ENCODE data around the gene SEC14L3.

Gene SEC14L3

DNA sequence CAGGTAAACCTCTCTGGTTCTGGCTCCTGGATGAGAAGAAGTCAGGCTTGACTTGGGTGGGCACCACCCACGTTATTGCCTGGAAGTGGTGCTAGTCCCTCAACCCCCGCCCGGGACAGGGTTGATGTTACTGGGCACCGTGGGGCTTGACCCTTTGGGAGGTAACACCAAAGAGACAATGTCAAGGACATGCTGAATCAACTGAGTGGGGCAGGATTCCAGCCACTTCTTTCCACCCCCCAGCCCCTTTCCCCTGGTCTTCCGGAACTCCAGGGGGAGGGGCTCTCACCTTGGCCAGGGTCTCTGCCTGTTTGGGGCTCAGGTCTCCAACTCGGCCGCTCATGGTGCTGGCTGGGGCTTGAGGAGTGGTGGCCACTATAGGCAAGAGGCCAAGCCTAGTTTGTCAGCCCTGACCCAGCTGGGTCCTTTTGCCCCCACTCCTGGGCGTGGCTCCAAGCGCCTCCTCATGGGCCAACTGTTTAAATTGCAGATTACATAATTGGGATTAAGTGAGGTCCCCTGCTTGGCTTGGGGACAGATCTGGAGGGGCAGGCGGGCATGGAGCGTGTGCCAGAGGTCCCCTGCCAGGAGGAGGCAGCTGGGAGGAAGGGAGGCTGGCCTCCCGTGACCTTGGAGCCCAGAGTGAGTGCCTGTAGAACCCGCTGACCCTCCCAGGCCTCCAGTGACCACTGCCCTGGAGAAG, at the start of gene SEC14L3:
Gene SEC14L3 (minus strand): TSS at position 402 of the 703 bp plus-strand sequence. CDS start 59 bp downstream, at position 343.
- Histone ChIP-seq H3K27me3 (ENCODE audit: insufficient read depth, low read length) (peaks cover 10% of the 10 kb centered on the region), H3K36me3 (ENCODE audit: insufficient read depth, low read length) (no peaks in the 10 kb centered on the region), H2AFZ (ENCODE audit: low read depth, low read length) (no peak within 1 kb of the TSS), H3K4me1 (ENCODE audit: insufficient read depth, low read length) (no peaks in the 10 kb centered on the region), H3K9me3 (ENCODE audit: low read length) (no peaks in the 10 kb centered on the region), H3K4me3 (ENCODE audit: low read length) (no peak within 1 kb of the TSS)

DNA sequence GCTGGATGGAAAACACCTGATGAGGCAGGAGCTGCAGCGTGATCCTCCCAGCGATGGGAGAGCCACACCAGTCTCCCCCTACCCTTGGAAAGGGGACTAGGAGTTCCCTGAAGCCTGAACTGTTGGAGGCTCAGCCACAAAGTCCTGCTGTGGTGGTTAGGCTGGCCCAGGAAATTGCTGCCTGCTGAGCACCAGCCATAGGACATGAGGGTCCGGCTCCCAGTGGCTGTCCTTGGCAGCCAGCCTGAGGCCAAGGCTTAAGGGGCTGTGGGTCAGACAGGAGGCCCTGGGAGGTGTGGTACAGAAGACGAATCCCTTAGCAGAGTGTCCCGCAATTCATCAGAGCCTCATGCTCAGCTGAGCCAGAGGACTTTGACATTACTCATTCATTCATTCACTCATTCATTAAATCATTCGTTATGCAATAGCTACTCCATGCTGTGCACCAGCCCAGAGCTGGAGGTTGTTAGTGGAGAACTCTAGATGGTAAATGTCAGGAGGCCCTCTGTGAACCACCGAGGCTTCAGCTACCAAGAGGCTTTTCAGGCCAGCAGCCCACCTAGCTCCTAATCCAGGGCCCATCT, 48.1 kb upstream of the SEC14L3 start:
- Histone ChIP-seq H3K27me3 (ENCODE audit: insufficient read depth, low read length) (peaks cover 5% of the 10 kb centered on the region), H3K36me3 (ENCODE audit: insufficient read depth, low read length) (no peaks in the 10 kb centered on the region), H3K4me1 (ENCODE audit: insufficient read depth, low read length) (no peaks in the 10 kb centered on the region), H2AFZ (ENCODE audit: low read depth, low read length) (no peak overlapping the region), H3K4me3 (ENCODE audit: low read length) (no peak overlapping the region), H3K9me3 (ENCODE audit: low read length) (no peaks in the 10 kb centered on the region)

DNA sequence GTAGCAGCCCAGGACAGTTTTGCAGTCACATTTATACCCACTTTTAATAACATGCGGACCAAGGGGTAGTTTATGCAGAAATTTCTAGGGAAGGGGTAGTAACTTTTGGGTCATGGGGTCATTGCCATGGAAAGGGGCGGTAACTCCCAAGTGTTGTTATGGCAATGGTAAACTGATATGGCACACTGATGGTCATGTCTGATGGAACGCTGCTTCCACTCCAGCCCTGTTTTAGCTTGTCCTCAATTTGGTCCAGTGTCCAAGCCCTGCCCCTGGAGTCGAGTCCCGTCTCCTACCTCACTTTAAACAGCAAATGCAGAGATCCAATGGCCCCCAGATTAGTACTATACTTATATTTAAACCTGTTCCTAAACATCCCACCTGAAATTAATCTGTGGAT, 44.9 kb upstream of the SEC14L3 start:
- peaks cover 5% of the 10 kb centered on the region for H3K27me3 ChIP-seq (ENCODE audit: insufficient read depth, low read length)
- H3K9me3 ChIP-seq (ENCODE audit: low read length): no peaks in the 10 kb centered on the region
- H2AFZ ChIP-seq (ENCODE audit: low read depth, low read length): no peak overlapping the region
- no peak overlapping the region for H3K4me3 ChIP-seq (ENCODE audit: low read length)
- no peaks in the 10 kb centered on the region for H3K36me3 ChIP-seq (ENCODE audit: insufficient read depth, low read length)
- H3K4me1 ChIP-seq (ENCODE audit: insufficient read depth, low read length): no peaks in the 10 kb centered on the region

DNA sequence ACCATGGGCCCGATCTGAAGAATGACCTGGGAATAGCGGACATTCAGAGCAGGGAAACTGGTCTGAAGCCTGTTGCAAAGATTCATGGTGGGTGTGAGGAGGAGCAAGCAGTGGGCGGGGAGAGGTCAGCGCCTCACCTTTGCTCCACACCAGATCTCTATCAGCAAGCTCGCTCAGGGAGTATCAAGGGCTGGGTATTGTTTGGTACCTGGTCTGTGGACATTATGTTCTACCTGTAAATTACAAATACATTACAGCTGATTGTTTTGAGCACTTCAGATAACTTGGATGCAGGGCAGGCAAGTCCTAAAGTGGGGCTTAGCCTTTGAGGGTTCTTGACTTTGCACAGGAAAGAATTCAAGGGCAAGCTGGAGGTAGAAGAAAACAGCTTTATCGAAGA, 44.5 kb upstream of the SEC14L3 start:
- Histone ChIP-seq H2AFZ (ENCODE audit: low read depth, low read length) (no peak overlapping the region), H3K9me3 (ENCODE audit: low read length) (no peaks in the 10 kb centered on the region), H3K36me3 (ENCODE audit: insufficient read depth, low read length) (no peaks in the 10 kb centered on the region), H3K4me3 (ENCODE audit: low read length) (no peak overlapping the region), H3K27me3 (ENCODE audit: insufficient read depth, low read length) (peaks cover 3% of the 10 kb centered on the region), H3K4me1 (ENCODE audit: insufficient read depth, low read length) (no peaks in the 10 kb centered on the region)

DNA sequence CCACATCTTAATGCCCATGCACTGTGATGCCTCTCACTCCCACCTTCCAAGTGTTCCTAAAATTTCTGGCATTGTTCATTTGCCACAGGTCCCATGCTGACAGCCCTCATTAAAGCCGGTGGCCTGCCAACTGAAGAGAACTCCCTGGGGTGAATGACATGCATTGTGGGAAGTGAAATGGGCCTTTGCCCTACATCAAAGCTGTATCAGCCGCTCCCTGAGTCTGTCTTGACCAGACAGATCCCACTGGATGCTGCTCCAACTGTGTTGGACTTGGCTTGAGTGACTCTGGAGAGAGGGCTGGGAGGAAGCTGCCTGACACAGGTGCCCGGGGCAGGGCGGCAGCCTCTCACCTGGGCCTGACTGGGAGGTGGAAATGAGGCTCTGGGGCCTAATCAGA, 42.4 kb upstream of the SEC14L3 start:
- H2AFZ ChIP-seq (ENCODE audit: low read depth, low read length): no peak overlapping the region
- H3K4me3 ChIP-seq (ENCODE audit: low read length): no peak overlapping the region
- no peaks in the 10 kb centered on the region for H3K36me3 ChIP-seq (ENCODE audit: insufficient read depth, low read length)
- H3K4me1 ChIP-seq (ENCODE audit: insufficient read depth, low read length): no peaks in the 10 kb centered on the region
- no peaks in the 10 kb centered on the region for H3K9me3 ChIP-seq (ENCODE audit: low read length)
- no peaks in the 10 kb centered on the region for H3K27me3 ChIP-seq (ENCODE audit: insufficient read depth, low read length)

DNA sequence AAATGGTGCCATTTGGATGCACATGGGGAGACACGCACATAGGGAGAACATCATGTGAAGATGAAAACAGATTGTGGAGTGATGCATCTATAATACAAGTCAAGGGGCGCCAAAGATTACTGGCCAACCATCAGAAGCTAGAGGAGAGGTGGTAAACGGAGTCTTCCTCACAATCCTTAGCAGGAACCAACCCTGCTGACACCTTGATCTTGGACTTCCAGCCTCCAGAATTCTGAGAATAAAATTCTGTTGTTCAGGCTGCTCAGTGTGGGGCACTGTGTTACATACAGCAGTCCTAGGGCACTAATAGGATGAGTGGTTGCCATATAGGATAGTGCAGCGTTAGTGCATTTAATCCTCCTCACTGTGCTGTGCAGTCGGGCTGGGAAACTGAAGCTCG, 41.6 kb upstream of the SEC14L3 start:
- no peaks in the 10 kb centered on the region for H3K4me1 ChIP-seq (ENCODE audit: insufficient read depth, low read length)
- H3K9me3 ChIP-seq (ENCODE audit: low read length): no peaks in the 10 kb centered on the region
- H2AFZ ChIP-seq (ENCODE audit: low read depth, low read length): no peak overlapping the region
- H3K27me3 ChIP-seq (ENCODE audit: insufficient read depth, low read length): no peaks in the 10 kb centered on the region
- H3K36me3 ChIP-seq (ENCODE audit: insufficient read depth, low read length): no peaks in the 10 kb centered on the region
- H3K4me3 ChIP-seq (ENCODE audit: low read length): no peak overlapping the region

DNA sequence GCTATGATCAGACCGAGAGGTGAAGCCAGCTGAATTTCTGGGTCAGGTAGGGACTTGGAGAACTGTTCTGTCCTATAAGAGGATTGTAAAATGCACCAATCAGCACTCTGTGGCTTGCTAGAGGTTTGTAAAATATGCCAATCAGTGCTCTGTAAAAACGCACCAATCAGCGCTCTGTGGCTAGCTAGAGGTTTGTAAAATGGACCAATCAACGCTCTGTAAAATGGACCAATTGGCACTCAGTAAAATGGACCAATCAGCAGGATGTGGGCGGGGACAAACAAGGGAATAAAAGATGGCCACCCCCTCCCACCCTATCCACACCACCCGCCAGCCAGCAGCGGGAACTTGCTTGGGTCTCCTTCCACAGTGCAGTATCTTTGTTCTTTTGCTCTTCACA, 40.1 kb upstream of the SEC14L3 start:
- Histone ChIP-seq H3K36me3 (ENCODE audit: insufficient read depth, low read length) (no peaks in the 10 kb centered on the region), H3K4me1 (ENCODE audit: insufficient read depth, low read length) (no peaks in the 10 kb centered on the region), H3K9me3 (ENCODE audit: low read length) (no peaks in the 10 kb centered on the region), H3K4me3 (ENCODE audit: low read length) (no peak overlapping the region), H3K27me3 (ENCODE audit: insufficient read depth, low read length) (no peaks in the 10 kb centered on the region), H2AFZ (ENCODE audit: low read depth, low read length) (no peak overlapping the region)

DNA sequence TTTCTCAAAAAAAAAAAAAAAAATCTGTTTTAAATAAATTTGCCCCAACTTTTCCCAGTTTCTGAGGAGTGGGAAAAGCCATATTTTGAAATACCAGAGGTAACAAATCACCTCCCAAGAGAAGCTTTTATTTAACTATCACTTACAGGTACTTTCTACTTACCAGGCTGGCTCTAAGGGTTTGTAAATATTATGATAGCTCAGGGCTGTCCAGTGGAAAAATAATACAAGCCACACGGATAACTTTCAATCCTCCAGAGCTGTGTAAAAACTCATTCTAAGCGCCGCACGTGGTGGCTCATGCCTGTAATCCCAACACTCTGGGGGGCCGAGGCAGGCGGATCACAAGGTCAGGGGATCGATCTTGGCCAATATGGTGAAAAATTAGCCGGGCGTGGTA, 39.3 kb upstream of the SEC14L3 start:
- no peaks in the 10 kb centered on the region for H3K4me1 ChIP-seq (ENCODE audit: insufficient read depth, low read length)
- H3K27me3 ChIP-seq (ENCODE audit: insufficient read depth, low read length): no peaks in the 10 kb centered on the region
- no peak overlapping the region for H2AFZ ChIP-seq (ENCODE audit: low read depth, low read length)
- H3K4me3 ChIP-seq (ENCODE audit: low read length): no peak overlapping the region
- no peaks in the 10 kb centered on the region for H3K36me3 ChIP-seq (ENCODE audit: insufficient read depth, low read length)
- no peaks in the 10 kb centered on the region for H3K9me3 ChIP-seq (ENCODE audit: low read length)

DNA sequence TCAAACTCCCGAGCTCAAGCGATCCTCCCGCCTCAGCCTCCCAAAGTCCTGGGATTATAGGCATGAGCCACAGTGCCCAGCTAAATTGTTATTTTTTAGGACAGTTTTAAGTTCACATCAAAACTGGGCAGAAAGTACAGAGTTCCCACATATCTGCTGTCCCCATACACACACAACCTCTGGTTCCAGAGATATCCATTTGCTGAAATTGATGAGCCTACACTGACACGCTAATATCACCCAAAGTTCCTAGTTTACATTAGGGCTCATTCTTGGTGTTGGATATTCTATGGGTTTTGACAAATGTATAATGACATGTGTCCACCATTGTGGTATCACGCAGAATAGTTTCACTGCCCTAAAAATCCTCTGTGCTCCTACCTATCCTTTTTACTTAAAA, 36.4 kb upstream of the SEC14L3 start:
- no peaks in the 10 kb centered on the region for H3K27me3 ChIP-seq (ENCODE audit: insufficient read depth, low read length)
- H3K4me3 ChIP-seq (ENCODE audit: low read length): no peak overlapping the region
- H3K4me1 ChIP-seq (ENCODE audit: insufficient read depth, low read length): no peaks in the 10 kb centered on the region
- no peak overlapping the region for H2AFZ ChIP-seq (ENCODE audit: low read depth, low read length)
- H3K36me3 ChIP-seq (ENCODE audit: insufficient read depth, low read length): no peaks in the 10 kb centered on the region
- no peaks in the 10 kb centered on the region for H3K9me3 ChIP-seq (ENCODE audit: low read length)

DNA sequence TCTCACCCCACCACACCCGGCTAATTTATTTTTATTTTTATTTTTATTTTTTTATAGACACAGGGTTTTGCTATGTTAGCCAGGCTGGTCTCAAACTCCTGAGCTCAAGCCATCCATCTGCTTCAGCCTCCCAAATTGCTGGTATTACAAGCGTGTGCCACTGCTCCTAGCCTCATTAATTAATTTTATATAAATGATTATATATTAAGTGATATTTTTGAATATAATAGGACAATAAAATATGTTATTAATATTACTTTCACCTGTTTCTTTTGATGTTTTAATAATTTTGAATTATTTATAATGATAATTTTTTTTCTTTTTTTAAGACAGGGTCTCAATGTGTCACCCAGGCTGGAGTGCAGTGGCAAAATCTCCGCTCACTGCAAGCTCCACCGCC, 35.9 kb upstream of the SEC14L3 start:
- Histone ChIP-seq H3K4me3 (ENCODE audit: low read length) (no peak overlapping the region), H2AFZ (ENCODE audit: low read depth, low read length) (no peak overlapping the region), H3K36me3 (ENCODE audit: insufficient read depth, low read length) (no peaks in the 10 kb centered on the region), H3K4me1 (ENCODE audit: insufficient read depth, low read length) (no peaks in the 10 kb centered on the region), H3K27me3 (ENCODE audit: insufficient read depth, low read length) (no peaks in the 10 kb centered on the region), H3K9me3 (ENCODE audit: low read length) (no peaks in the 10 kb centered on the region)

DNA sequence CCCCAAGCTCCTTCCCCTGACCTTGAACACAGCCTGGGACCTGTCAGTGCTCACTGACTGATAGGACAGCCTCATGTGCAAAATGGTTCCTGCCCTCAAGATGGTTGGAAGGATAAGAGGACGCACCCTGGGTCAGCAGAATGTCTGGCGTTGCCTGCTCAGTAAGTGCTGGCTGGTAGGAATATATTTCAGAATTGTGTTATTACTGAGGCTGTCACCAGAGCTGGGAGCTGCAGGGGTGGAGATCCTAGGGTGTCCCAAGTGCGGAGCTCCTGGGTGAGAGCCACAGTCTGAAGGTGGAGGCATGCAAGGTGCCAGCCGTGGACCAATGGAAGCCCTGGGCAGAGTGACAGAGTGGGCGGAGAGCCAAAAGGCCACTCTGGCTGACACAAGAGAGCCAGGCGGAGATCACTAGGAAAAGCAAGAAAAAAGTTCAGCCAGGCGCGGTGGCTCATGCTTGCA, 34.7 kb upstream of the SEC14L3 start:
- no peaks in the 10 kb centered on the region for H3K4me1 ChIP-seq (ENCODE audit: insufficient read depth, low read length)
- no peak overlapping the region for H2AFZ ChIP-seq (ENCODE audit: low read depth, low read length)
- no peaks in the 10 kb centered on the region for H3K27me3 ChIP-seq (ENCODE audit: insufficient read depth, low read length)
- H3K4me3 ChIP-seq (ENCODE audit: low read length): no peak overlapping the region
- H3K36me3 ChIP-seq (ENCODE audit: insufficient read depth, low read length): no peaks in the 10 kb centered on the region
- H3K9me3 ChIP-seq (ENCODE audit: low read length): no peaks in the 10 kb centered on the region

DNA sequence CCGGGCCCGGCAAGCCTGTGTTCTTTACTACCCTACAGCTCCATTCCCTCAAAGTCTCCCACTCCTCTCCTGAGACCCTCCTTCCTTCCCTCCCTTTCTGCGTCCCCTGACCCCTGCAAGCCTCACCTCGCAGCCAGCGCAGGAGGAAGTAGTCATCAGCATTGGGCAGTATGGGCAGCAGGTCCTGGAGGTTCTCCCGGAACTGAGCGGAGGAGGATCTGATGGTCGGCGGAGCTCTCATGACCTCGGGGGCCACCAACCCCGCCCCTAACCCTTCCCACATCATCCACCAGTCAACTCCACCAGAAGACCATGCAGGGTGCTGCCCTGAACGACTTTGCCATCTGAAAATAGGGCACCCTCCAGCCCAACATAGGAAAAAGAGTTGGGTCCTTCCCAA, 31.7 kb upstream of the SEC14L3 start:
- no peaks in the 10 kb centered on the region for H3K4me1 ChIP-seq (ENCODE audit: insufficient read depth, low read length)
- H3K27me3 ChIP-seq (ENCODE audit: insufficient read depth, low read length): no peaks in the 10 kb centered on the region
- no peaks in the 10 kb centered on the region for H3K9me3 ChIP-seq (ENCODE audit: low read length)

DNA sequence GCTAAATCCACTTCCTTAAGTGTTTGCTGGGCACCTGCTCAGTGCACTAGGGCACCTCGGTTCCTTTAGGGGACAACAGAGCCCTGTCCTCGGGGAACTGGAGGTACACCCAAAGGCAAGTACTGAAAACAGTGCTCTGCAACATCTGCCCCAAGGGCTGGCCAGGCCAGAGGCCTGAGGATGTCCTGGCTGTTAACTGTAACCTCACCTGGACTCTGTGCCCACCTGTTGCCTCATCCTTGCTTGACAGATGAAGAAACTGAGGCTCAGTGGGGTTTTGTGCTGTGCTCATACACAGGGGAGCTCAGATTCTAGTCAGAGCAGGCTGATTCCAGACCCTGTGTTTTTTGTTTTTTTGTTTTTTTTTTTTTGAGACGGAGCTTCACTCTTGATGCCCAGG, 31.1 kb upstream of the SEC14L3 start:
- H3K4me3 ChIP-seq (ENCODE audit: low read length): no peak overlapping the region
- no peaks in the 10 kb centered on the region for H3K27me3 ChIP-seq (ENCODE audit: insufficient read depth, low read length)
- H3K9me3 ChIP-seq (ENCODE audit: low read length): no peaks in the 10 kb centered on the region
- H2AFZ ChIP-seq (ENCODE audit: low read depth, low read length): no peak overlapping the region
- no peaks in the 10 kb centered on the region for H3K36me3 ChIP-seq (ENCODE audit: insufficient read depth, low read length)
- no peaks in the 10 kb centered on the region for H3K4me1 ChIP-seq (ENCODE audit: insufficient read depth, low read length)

More for the DNA sequence above, 31.7 kb upstream of the SEC14L3 start:
- H3K4me3 ChIP-seq (ENCODE audit: low read length): no peak overlapping the region
- H3K36me3 ChIP-seq (ENCODE audit: insufficient read depth, low read length): no peaks in the 10 kb centered on the region
- H2AFZ ChIP-seq (ENCODE audit: low read depth, low read length): no peak overlapping the region

DNA sequence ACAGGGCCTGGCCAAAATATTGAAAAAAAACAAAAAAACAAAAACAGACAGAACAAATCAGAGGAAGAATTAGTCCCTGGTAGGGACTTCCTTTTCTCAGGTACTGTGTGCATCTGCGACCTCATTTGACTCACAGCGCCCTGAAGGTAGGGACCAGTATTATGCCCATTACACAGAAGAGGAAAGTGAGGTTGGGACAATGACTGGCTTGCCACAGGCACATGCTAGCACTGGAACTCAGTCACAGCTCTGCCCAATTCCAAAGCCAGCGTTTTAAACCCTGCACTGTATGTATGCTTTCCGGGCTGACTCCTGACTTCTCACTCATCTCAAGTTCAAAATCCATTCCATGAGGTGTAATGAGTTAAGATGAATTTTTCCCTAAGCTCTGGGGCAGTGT, 30.3 kb upstream of the SEC14L3 start:
- no peak overlapping the region for H2AFZ ChIP-seq (ENCODE audit: low read depth, low read length)
- no peaks in the 10 kb centered on the region for H3K9me3 ChIP-seq (ENCODE audit: low read length)
- no peaks in the 10 kb centered on the region for H3K4me1 ChIP-seq (ENCODE audit: insufficient read depth, low read length)
- H3K27me3 ChIP-seq (ENCODE audit: insufficient read depth, low read length): no peaks in the 10 kb centered on the region
- no peak overlapping the region for H3K4me3 ChIP-seq (ENCODE audit: low read length)
- H3K36me3 ChIP-seq (ENCODE audit: insufficient read depth, low read length): no peaks in the 10 kb centered on the region
